HG03571 (cell line): ENCODE results near the gene FAM114A1.
"Not testable (repeated sequence)": the region's sequence is repeated elsewhere in the genome, so short reads cannot be mapped to it uniquely, and the experiment has no call there.

Experiments used
- ATAC-seq: cut with Tn5 transposase; IDR thresholded peaks from one replicate; pipeline ENCODE4 v1.9.1; 2021; ENCODE audit not compliant: unreplicated experiment

Gene FAM114A1

DNA sequence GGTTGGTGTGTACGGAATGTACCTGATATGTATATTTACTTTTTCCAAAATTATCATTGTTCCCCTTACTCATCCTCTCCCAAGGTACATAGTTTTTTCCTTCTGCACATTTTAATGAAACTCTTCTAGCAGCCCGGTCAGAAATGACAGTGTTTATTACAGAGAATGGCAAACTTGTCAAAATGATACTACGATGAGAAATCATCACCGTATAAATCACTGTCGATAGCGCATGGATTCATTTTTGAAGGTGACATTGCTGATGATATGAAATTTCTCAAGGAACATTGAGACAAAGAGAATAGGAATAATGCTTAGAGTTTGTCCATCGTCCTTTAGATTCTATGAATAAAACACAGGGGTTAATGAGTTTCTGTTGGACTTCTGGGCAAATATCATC lies 30.6 kb downstream of the FAM114A1 start:
- ATAC-seq: no peak

DNA sequence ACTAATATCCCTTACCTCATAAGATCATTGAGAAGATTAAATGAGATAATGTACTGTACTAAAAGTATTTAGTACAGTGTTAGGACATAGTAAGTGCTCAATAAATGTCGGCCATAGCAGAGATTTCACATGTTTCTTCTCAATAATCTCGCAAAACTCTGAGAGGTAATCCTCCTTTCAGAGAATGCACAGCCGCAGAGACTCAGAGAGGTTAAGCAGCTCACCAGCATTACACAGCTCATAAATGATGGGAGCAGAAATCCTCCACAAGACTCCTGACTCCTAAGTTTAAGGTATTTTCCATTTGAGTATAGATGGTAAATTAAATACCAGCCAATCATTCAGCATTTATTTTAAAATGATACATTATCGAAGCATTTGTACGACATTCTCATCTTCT lies 34.6 kb downstream of the FAM114A1 start:
- no peak for ATAC-seq

DNA sequence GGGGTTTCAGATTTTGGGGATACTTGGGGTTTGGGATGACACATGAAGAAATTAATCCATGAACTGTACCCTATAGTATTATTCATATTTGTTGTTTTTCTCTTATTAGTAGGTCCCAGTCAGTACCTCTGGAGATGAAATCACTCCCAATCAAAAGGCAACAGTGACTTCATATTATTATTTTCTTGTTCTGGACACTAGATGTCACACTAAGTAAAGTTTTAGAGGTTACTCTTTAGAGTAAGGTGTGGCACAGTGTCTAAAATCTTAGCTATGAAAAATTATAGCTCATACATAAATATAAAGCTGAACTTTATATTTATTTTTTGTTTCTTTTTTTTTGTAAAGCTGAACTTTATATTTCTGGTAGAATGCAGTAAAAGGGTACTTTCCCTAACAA lies 35.1 kb downstream of the FAM114A1 start:
- no peak for ATAC-seq

DNA sequence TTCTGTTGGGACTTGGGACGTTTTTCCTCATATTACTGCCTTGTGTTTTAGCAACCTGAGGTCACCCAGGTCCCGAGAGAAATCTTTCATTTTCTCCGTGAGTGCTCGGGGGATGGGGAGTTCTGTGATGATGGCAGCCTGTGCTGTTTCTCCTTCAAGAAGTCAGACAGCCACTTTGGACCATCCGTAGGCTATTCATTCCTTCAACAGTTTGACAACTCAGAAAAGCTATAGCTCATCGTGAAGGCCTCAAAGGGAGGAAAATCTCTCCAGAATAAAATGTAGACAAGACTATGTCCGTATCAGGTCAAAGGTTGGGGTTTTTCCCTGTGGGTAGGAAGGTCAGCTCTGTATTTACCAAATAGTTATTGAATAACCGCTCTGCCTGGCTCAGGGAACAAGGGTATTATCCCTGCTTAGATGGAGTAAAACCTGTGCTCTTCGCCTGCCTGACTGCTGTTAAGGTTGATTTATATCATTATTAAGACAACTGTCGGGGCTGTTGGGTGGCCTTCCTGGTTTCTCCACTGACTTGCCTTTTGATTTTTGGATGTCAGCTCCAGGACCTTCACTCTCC lies 36.6 kb downstream of the FAM114A1 start:
- ATAC-seq: no peak

DNA sequence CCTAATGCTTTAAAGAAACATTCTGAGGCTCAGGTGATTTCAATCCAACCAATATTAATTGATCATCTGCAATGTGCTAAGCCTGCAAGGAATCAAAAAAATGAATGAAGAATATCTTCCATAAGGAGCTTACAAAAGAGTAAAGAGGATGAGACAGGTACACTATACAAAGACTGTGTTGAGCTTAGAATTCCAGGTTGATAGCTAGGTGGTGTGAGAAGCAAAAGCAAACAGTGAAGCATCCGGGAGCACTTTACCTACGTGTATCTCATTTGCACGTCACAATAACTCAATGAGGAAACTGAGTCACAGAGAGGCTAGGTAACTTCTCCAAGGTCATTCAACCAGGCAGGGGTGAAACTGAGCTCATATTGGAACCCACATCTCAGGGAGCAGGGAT lies 37.1 kb downstream of the FAM114A1 start:
- no peak for ATAC-seq

DNA sequence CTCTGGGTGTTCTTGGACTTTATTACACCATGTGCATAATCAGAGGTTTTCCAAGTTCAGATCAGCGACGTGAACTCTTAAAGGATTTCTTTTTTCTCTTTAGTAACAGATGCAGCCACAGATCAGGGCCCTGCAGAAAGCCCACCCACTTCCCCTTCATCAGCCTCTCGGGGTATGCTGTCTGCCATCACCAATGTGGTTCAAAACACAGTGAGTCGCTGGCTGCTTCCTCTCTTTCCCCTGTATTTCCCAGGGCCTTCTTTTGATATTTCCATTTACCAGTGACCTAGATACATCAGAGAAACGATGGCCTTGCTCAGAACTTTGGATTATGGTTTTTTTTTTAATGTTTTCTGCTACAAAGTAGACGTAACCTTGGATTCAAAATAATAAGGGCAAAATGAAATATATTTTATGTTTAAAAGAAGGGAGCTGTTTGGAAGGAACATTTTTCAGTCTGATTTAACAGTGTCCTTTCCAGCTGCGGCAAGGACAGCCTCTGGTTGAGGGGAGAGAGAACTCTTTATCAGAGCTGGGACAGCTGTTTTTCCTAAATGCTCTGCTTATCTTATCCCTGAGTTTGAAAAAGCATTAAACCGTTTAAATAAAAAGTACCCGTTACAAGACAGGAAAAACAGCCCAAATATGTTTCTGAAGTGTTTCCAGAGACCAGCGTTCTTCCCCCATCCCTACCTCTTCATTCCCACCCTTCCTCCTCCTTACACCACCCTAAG lies 38.2 kb downstream of the FAM114A1 start:
- ATAC-seq: no peak

DNA sequence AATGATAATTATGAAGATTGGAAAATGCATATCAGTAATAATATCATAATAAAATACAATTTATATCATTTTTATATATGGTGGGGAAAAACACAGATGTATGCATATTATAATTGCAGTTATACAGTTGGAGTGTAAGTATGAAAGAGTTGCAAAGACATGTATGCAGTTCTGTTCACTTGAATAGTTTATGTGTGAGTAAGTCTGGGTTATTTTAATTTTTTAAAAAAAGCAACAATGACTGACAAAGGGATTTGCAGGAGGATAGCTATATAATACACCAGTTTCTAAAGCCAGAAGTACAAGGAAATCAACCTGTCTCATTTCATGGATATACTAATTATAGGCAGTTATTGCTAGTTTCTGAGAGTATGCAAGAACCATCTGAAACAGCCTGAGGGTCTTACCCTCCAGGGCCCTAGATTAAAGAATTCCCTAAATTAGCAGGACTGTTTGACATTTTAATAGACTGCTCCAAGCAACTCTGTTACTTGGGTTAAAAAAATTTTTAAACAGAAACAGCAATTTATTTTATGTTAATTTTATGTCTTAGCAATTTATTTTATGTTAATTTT lies 40.2 kb downstream of the FAM114A1 start:
- ATAC-seq: no peak

DNA sequence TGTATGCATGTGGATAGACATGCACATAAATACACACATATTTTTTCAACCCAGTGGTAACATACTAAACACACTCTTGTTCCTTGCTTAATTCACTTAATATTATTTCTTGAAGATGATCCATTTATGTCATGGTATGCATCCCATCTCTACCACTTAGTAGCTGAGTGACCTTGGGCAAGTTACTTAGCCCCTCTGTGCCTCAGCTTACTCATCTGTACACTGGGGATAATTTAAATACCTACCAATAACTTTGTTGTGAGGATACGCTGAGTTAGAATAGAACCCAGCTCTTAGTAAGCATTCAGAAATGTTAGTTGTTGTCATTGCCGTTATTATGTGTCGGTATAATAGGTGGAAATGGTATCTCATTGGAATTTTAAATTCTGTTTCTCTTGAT lies 41.4 kb downstream of the FAM114A1 start:
- no peak for ATAC-seq

DNA sequence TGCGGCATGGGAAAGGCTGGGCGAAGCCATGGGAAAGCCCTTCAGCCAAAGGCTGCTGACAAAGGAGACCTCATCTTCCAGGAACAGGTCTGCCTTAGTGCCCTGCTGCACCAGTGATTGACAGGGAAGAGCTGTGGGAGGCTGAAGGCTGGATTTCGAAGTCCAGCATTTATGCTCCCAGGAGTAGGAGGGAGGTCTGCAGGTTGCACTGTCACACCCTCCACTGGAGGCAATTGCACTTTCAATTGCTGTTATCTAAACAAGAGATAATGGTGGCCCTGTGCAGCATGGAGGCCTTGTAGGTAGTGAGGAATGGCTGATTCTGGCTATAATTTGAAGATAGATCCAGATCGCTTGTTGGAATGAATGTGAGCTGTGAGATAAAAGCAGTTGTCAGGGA lies 43.7 kb downstream of the FAM114A1 start:
- ATAC-seq: no peak

DNA sequence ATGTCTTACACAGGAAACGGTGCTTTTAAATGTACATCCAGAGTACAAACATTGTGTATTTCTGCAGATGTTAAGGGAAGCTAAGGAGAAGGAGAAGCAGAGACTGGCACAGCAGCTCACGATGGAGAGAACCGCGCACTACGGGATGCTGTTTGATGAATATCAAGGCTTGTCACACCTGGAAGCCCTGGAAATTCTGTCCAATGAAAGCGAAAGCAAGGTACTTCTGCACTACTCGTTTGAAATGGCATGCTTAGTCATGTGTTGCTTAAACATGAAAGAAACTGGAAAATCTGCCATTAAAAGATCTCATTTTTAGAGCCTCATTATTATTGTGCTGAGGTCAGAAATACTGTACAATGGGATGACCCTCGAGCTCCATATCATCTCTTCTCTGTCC lies 47.2 kb downstream of the FAM114A1 start:
- ATAC-seq: no peak

DNA sequence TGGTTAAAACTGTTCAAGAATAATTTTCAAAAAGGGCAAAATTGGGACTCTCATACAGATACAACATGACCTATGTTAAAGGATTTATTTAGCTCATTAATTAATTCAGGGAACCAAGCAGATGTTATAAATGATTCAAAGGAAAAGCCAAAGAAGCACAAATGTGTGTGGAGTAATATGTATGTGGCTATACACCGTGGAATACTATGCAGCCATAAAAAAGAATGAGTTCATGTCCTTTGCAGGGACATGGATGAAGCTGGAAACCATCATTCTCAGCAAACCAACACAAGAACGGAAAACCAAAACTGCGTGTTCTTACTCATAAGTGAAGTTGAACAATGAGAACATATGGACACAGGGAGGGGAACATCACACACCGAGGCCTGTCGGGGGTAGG lies 48.7 kb downstream of the FAM114A1 start:
- ATAC-seq: not testable (repeated sequence)

DNA sequence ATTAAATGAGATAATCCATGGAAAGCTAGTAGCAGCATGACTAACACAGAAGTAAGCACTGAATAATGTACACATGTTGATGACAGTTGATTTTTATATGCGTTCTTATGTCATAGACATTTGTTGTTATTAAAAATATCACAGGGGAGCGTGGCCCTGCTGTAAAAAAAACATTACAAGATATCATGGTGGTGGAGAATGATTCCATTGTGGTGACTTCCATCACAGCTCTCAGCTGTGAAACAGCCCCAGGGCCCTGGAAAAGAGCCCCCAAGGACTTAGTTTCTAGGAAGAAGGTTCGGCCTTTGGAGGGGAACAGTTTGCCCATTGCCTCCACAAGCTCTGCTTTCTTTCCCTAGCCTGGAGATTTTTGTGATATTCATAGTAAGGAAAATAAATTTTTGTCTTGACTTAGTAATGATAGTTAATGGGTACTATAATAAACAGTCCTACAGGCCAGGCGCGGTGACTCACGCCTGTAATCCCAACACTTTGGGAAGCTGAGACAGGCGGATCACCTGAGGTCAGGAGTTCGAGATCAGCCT lies 49.9 kb downstream of the FAM114A1 start:
- no peak for ATAC-seq

DNA sequence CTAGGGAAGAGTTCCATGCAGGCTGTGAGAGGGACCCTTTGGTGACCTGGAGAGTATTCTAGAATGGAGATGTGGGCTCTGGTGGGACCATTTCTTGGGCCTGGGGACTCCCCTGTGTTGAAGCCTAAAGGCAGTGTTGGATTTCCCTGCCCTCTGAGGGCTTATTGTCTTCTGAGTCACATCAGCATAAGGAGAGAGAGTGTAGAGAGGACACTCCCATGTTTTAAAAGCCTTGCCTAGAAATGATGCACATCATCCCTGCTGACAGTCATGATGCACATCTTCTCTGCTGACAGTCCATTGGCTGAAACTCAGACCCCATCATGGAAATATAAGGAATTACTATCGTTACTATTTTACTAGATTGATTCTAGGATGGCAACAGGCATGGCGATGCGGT lies 51.9 kb downstream of the FAM114A1 start:
- ATAC-seq: no peak

DNA sequence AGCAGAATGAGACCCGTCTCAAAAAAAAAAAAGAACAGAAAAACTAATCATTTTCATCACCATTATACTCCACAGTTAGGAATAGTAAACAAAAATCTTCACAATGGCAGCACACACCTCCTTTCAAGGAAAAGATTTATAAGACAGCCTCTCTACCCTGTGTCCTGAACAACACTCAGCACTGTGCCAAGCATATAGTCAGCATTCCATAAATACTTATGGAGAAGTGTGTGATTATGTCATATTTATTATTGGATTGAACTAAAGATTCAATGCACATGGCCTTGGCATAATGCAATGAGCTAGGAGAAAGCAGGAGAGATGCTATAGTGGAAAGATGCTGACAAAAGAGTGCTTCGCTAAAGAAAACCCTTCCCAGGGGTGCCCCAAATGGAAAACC lies 52.6 kb downstream of the FAM114A1 start:
- ATAC-seq: no peak

DNA sequence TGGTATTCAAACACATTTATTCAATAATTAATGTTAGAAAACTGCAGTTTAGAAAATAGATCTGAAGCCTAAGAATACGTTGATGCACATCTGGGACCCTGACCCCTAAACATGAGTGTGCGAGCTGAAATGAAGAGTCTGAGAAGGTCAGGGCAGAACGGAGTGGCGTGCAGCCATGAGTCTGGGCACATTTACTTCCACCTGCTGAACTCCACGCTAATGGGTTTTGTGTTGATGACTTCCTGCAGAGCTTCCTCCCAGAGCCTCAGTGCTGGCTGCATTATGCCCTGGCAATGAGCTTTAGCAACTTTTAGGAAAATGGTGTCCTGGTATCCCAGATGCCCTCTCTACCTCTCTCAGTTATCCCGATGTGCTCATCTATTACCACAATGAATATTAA lies 53.1 kb downstream of the FAM114A1 start:
- no peak for ATAC-seq

DNA sequence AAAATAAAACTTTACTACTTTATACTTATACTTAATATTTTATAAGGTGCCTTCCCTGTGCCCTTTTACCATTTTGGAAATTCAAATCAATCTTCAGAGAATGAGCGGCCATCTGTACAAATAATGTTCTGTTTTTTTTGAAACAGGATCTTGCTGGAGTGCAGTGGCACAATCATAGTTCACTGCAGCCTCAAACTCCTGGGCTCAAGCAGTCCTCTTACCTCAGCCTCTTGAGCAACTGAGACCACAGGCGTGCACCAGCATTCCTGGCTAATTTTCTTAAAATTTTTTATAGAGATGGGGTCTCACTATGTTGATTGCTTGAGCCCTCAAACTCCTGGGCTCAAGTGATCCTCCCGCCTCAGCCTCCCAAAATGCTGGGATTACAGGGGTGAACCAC lies 53.5 kb downstream of the FAM114A1 start:
- no peak for ATAC-seq

DNA sequence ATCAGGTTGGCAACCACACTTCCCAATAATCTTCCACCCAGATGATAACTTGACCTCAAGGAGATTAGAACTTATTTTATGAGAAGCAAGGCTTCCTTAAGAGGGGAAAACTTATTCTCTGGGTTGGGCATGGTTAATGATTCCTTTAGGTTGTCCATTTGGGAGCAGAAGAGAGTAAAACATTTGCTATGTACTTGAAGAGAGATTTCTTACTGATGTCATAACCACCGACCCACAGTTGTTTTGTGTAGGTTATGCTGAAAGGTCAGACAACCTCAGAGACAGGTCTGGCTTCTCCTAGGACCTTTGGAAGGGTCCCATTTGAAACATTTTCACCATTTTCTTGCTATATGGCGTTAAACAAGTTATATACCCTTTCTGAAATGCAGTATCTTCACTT lies 56.1 kb downstream of the FAM114A1 start:
- ATAC-seq: no peak

DNA sequence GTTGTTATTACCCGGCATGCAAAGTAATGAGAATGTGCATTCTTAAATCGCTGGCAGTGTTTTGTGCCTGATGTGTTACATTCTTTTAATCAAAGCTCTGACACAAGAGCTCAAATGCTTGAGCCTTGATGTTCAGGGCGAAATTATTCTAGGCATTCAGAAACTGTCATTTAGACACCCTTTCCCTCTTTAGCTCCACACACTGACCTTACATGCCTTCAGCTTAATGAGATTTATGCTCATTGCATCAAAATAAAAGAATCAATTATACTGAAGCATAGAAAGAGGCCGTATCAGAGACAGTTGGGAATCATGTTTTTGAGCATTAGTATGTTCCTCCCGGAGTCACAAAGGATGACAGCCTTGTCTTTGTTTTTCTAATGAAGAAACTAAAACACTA lies 56.7 kb downstream of the FAM114A1 start:
- ATAC-seq: no peak

DNA sequence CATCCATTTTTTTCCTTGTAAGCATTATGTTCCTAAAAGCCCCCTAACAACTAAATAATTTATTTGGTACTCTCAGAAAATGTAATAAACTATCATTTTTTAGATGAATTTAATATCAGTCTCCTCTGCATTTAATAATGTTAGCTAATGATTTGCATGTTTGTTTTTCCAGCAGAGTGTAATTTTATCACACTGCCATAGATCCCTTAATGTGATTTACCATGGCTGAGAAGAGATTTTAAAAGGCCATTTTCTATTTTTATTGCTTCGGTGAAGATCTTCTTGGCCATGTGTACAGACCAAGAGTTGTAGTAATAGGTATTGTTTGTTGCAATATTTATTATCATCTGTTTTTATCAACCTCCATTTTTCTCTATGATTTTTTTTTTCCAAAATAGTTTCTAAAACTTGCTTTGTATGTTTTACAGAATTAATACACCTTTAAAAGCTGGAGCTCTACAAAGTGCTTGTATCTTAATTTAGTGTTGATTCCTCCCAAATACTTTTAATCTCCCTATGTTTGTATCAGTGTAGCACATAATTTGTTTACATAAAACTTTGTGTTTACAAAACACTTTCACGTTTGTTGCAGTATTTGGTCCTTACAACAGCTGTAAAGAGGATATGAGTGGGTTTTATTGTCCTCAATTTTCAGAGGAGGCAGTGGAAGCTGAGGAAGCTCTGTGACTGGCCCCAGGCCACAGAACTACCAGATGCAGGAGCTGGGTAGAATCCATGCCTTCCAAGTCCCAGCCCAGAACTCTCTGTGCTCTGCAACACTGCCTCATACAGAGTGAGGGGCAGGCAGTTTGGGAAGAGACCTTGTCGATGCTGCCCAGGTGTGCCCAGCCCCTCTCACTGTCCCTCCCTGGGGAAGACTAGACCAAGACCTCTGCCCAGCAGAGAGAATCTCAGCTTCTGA lies 58.1 kb downstream of the FAM114A1 start:
- ATAC-seq: no peak

DNA sequence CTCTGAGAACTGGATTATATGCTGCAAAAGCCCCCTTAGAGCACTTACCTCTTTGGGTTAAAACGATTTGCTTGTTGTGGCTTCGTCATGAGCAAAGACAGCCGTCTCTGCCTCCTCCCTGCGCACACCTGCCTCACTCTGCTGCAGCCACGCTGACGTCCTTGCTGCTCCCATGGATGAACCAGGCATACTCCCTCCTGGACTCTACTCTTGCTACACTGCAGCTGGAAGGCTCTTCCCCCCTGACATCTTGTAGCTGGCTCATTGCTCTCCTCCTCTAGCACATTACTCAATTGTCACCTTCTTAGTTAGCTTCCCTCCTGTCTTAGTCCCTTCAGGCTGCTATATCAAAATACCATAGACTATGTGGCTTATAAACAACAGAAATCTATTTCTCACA lies 59.3 kb downstream of the FAM114A1 start:
- ATAC-seq: no peak

DNA sequence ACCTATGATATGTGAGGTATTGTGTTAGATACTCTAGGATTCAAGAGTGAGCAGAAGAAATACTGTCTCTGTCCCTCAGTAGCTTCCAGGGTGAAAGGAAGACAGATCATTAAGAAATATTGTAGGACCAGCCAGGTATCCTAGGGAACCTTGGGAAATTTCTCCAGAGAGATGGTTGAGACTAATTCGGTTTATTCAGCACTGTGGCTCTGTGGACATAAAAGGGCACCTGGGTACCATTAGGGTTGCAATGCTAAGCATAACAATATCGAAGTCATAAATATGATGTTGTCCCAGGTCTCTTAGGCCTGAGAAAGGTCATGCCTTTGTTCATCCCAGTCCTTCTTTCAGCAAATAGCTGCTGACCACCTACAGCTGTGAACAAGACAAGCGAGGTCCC lies 61.0 kb downstream of the FAM114A1 start:
- no peak for ATAC-seq
